GM13976 (cell line): ENCODE measurements around the gene KCNC4.

Experiments
- DNase-seq: peaks from one replicate; pipeline ENCODE4 v3.0.0; 2012; ENCODE audit warnings: low spot score
- in situ Hi-C: fragments of 300-500 bp; cut with MboI; formaldehyde crosslinking; loops from one replicate; pipeline ENCODE4 v1.12.0; 2022; ENCODE audit warnings: low sequenced_read_pairs, mixed read lengths, inconsistent platforms; ENCODE audit not compliant: unreplicated experiment
- TF ChIP-seq, protein P1 (sequence below): IDR thresholded peaks from 2 replicates; pipeline ENCODE4 v1.5.1; 2012; ENCODE audit warnings: borderline replicate concordance, mild to moderate bottlenecking; ENCODE audit not compliant: insufficient read depth; ENCODE audit errors: extremely low read depth, missing control alignments, control extremely low read depth

The KCNC4 gene

DNA sequence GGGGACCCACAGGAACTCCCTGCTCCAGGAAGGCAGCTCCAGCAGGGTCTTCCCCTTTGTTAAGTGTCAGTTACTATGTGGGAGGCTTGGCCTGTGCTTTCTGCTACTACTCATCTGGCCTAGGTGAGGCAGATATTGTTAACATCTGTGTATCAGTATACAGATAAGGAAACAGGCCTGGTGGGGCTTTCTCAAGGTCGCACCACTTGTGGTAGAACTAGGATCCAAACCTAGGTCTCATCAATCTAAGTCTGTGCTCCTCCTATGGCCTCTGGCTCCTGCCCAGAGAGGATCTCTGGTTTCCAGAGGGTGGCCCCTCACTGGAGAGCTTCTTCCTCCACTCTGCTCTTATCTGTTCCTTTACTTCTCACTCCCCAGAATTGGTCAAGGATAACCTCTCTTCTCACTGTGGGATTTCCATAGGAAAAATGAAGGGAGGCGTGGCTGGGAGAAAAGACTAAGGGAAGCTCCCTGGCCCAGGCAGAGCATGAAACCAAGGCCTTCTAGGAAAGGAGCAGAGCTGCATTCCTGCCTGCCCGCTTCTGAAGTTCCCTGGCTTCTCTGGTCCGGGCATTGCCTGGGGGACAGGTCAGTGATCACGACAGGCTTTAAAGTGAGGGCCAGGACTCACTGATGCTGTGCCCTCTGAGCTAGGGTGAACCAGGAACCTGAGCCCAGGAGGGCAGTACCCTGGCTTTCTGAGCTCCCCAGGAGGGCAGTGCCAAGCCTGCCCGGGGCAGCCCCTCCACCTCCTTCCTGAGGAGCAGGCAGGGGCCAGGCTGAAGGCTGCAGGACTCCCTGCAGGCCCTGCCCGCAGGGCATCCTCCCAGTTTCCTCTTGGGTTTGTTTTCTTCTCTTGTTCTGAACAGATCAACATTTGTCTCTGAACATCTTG lies 5.8 kb downstream of the KCNC4 start:
- no peak for DNase-seq
- TF ChIP-seq, protein P1, sequence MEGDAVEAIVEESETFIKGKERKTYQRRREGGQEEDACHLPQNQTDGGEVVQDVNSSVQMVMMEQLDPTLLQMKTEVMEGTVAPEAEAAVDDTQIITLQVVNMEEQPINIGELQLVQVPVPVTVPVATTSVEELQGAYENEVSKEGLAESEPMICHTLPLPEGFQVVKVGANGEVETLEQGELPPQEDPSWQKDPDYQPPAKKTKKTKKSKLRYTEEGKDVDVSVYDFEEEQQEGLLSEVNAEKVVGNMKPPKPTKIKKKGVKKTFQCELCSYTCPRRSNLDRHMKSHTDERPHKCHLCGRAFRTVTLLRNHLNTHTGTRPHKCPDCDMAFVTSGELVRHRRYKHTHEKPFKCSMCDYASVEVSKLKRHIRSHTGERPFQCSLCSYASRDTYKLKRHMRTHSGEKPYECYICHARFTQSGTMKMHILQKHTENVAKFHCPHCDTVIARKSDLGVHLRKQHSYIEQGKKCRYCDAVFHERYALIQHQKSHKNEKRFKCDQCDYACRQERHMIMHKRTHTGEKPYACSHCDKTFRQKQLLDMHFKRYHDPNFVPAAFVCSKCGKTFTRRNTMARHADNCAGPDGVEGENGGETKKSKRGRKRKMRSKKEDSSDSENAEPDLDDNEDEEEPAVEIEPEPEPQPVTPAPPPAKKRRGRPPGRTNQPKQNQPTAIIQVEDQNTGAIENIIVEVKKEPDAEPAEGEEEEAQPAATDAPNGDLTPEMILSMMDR, result no peak
- in situ Hi-C loops, result no loop called here

DNA sequence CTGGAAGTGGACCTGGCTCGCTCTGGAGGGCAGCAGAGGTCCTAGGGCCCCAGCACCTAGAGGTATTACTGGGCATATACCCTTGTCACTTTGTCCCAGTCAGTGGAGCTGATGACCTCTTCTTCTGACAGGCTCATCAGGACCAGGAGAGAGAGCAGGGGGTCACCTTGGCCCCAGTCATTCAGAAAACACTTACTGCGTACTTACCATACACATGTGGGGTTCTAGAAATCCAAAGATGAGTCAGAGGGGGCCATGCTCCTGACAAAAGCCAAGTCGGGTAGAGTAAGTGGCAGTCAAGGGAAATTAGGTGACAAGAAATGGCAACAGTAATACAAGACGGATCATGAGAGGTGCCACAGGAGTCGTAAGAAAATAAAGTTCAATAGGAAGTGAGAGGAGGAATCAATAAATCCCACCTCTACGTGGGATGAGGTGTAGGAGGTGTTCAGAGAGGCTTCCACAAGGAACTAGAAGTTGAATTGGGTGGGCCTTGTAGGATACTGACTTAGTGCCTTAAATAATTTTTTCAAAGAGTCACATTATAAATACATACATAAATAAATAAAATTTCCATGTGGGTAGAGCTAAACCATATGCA lies 6.8 kb downstream of the KCNC4 start:
- in situ Hi-C loops, result no loop called here
- DNase-seq, result no peak
- TF ChIP-seq, protein P1, result no peak

DNA sequence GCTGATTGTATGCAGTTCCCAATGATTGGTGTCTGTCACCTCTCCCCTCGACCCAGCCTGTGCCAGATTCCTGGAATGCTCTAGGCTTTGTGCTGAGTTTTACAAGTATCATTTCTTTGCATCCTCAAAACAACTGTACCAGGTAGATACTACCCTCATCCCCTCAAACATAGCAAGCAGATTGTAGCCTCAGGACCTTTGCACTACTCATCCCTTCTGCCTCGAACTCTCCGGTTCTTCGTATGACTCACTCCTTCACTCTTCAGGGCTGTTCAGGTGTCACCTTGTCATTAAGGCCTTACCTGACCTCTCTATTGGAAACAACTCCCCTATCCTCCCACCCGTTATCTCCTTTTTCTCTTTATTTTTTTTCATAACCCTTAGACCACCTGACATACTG lies 8.0 kb downstream of the KCNC4 start:
- TF ChIP-seq, protein P1, result no peak
- in situ Hi-C loops, result no loop called here
- DNase-seq, result no peak

DNA sequence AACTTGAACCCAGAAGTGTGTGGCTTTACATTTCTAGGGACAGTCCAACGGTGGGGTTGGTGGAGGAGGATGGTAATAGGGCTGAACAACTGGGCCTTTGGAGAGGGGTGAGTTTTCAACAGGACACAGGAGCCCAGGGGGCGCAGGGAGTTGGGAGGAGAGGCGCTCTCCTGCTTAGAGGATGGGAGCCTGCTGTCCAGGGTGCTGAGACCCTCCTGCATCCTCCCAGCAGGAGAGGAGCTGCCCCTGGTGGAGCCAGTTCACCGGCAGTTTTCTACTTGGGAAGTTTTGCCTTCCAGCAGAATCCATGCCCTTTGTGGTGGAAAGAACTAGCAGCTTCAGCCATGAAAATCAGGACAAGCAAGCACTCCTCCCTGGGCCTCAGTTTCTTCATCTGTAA lies 8.6 kb downstream of the KCNC4 start:
- no peak for DNase-seq
- TF ChIP-seq, protein P1, result no peak
- in situ Hi-C loops, result no loop called here

DNA sequence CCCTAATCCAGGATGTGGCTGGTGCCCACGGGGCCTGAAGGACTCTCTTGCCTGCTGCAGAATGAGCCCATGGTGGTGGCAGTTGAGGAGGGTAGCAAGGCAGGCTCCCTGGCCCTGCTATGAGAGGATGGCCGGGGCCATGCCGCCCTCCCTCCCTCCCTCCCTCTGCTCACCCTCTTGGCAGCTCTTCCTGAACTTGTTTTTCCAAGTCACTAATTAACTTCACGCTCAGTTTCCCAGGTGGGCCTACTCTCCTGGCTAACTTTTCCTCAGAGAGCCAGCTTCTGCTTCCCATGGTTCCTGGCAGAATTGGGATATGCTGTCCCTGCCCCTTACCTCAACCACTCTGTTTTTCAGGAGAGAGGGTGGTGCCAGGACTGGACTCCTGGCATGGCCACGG lies 10.2 kb downstream of the KCNC4 start:
- in situ Hi-C loops, result no loop called here
- DNase-seq, result no peak
- TF ChIP-seq, protein P1, result no peak

DNA sequence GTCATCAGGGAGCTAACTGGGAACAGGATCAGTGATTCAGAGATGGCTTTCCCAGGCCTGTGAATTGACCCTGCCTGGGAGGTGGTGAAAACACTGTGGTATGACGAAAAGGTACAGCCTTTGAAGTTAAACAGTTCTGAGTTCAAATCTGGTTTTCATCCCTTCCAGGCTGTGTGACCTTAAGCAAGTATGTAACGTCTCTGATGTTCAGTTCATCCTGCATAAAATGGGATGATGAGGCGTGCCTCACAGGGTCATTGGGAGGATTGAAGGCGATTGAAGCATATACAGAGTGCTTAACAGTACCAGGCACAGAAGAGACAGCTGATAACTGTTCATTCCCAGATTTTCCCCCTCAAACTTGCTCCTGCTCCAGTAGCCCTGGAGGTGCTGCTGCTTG lies 11.0 kb downstream of the KCNC4 start:
- in situ Hi-C loops, result no loop called here
- TF ChIP-seq, protein P1, result no peak
- DNase-seq, result no peak

DNA sequence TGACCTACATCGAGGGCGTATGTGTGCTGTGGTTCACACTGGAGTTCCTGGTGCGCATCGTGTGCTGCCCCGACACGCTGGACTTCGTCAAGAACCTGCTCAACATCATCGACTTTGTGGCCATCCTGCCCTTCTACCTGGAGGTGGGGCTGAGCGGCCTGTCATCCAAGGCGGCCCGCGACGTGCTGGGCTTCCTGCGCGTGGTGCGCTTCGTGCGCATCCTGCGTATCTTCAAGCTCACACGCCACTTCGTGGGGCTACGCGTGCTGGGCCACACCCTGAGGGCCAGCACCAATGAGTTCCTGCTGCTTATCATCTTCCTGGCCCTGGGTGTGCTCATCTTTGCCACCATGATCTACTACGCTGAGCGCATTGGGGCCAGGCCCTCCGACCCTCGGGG lies 13.0 kb downstream of the KCNC4 start:
- no peak for DNase-seq
- in situ Hi-C loops, result no loop called here
- TF ChIP-seq, protein P1, result no peak
